H1 (cell line): Measurements from ENCODE around the gene PRMT1.

Experiments
- CTBP2 ChIP-seq: IDR thresholded peaks from 2 replicates; pipeline ENCODE4 v1.7.0; 2011; ENCODE audit warnings: borderline replicate concordance, mild to moderate bottlenecking, moderate library complexity, mixed read lengths, low read length; ENCODE audit not compliant: insufficient read depth, insufficient read length
- RFX5 ChIP-seq: IDR thresholded peaks from 2 replicates; pipeline ENCODE4 v1.6.1; 2011; ENCODE audit warnings: low read depth, low read length, improper control_type of control experiment, borderline replicate concordance
- RNF2 ChIP-seq: fragments of 200-900, 300-1000 bp; sonication (generic); IDR thresholded peaks from 2 replicates; pipeline ENCODE4 v1.7.1; 2016; ENCODE audit warnings: borderline replicate concordance, low read depth, mild to moderate bottlenecking, antibody characterized with exemption, low read length; ENCODE audit not compliant: poor library complexity, severe bottlenecking; ENCODE audit errors: missing control alignments
- SP4 ChIP-seq: IDR thresholded peaks from 2 replicates; pipeline ENCODE4 v1.6.1; 2012; ENCODE audit warnings: low read length, inconsistent platforms
- USF2 ChIP-seq: IDR thresholded peaks from 2 replicates; pipeline ENCODE4 v1.6.1; 2011; ENCODE audit warnings: low read length, improper control_type of control experiment
- YY1 ChIP-seq: IDR thresholded peaks from 2 replicates; pipeline ENCODE4 v1.6.1; 2011; ENCODE audit warnings: low read depth, mild to moderate bottlenecking, low read length
- TF ChIP-seq, protein P1 (sequence below), 3 experiments: IDR thresholded peaks; 1 replicate in 2 of 3; 2 replicates in 1 of 3; pipeline versions ENCODE4 v1.5.1 to v1.6.1; 2011; ENCODE audit warnings: low read length in 3 of 3, mild to moderate bottlenecking in 3 of 3, inconsistent platforms in 2 of 3, low read depth in 1 of 3, moderate library complexity in 1 of 3; ENCODE audit not compliant: insufficient read depth in 1 of 3; ENCODE audit errors: control extremely low read depth in 1 of 3

DNA sequence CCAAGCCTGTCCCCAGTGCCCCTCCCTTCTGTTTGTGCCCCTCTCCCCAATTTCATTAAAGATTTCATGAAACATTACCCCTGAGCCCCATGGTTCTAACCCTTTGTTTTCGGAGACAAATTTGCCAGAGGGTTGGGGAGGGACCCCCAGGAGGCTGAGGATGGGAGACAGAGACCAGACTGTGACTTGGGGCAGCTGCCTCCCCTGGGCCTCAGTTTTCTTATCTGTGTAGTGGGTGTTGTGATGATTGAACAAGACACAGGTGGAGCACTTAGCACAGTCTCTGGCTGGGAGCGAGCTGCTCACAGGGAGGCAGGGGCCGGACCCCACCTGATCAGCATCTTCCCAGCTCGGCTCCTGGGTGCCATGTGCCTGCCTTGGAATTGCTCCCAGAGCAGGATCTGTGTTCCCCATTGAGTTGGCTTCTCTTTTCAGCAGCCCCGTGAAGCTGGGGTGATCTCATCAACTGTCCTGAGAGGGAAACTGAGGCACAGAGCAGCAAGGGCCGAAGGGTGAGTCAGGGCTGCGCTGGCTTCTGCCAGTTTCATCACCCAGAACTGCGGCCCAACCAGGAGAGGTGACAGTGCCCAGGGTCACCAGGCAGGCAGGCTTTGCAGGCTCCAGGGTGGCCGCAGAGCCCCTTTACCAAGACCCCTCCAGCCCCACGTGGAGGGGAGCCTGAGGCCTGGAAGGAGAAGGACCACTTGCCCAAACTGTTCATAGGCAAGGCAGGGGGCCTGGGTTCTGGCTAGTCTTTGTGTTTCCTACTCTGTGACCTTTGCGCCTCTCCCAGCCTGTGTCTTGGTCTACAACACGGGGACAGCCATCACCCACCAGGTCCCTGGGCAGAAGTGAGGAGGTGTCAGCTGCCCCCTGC, 18.3 kb upstream of the PRMT1 start:
- TF ChIP-seq USF2, result no peak
- no peak for TF ChIP-seq CTBP2
- TF ChIP-seq, protein P1, sequence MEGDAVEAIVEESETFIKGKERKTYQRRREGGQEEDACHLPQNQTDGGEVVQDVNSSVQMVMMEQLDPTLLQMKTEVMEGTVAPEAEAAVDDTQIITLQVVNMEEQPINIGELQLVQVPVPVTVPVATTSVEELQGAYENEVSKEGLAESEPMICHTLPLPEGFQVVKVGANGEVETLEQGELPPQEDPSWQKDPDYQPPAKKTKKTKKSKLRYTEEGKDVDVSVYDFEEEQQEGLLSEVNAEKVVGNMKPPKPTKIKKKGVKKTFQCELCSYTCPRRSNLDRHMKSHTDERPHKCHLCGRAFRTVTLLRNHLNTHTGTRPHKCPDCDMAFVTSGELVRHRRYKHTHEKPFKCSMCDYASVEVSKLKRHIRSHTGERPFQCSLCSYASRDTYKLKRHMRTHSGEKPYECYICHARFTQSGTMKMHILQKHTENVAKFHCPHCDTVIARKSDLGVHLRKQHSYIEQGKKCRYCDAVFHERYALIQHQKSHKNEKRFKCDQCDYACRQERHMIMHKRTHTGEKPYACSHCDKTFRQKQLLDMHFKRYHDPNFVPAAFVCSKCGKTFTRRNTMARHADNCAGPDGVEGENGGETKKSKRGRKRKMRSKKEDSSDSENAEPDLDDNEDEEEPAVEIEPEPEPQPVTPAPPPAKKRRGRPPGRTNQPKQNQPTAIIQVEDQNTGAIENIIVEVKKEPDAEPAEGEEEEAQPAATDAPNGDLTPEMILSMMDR (IDR thresholded peaks at IDR 0.05; ENCODE audit: control extremely low read depth in 1 of 3, insufficient read depth in 1 of 3, low read depth in 1 of 3, low read length in 3 of 3), result no peak
- TF ChIP-seq YY1, result no peak
- no peak for TF ChIP-seq RNF2
- no peak for TF ChIP-seq SP4
- TF ChIP-seq RFX5, result no peak
